Lung (tissue), 12 donors: ENCODE data around the gene CPZ. TPM values are rescaled to one million over a fixed set of nuclear protein-coding genes. Genes with fewer than 3 reads are reported as not detected.

Experiments
- ATAC-seq: fragments of 200-7000 bp; cut with Tn5 transposase; one replicate; pipeline ENCODE4 v1.9.1; 2020; ENCODE audit warnings: moderate number of reproducible peaks; ENCODE audit not compliant: insufficient read depth, low FRiP score
- DNase-seq, 3 donors: peaks; one replicate each; pipeline ENCODE4 v3.0.0-alpha.2; 2013 to 2017
- H3K27ac ChIP-seq, 2 donors: one replicate each; pipeline ENCODE4 v1.5.1; 2013; ENCODE audit warnings: mild to moderate bottlenecking in 2 of 2, moderate library complexity in 2 of 2, control low read depth in 1 of 2, inconsistent platforms in 1 of 2, low read depth in 1 of 2, low read length in 1 of 2
- H3K27me3 ChIP-seq, 3 donors: one replicate each; pipeline ENCODE4 v1.5.1; 2013; ENCODE audit warnings: low read length in 2 of 3; ENCODE audit not compliant: control insufficient read depth in 3 of 3, insufficient read depth in 3 of 3
- H3K36me3 ChIP-seq, 4 donors: one replicate each; pipeline ENCODE4 v1.5.1; 2013; ENCODE audit warnings: low read length in 4 of 4, mild to moderate bottlenecking in 1 of 4, moderate library complexity in 1 of 4; ENCODE audit not compliant: control insufficient read depth in 4 of 4, insufficient read depth in 4 of 4
- H3K4me1 ChIP-seq, 5 donors: one replicate each; pipeline ENCODE4 v1.5.1; 2013; ENCODE audit warnings: low read length in 5 of 5, mild to moderate bottlenecking in 2 of 5, moderate library complexity in 1 of 5; ENCODE audit not compliant: control insufficient read depth in 5 of 5, insufficient read depth in 5 of 5
- H3K4me3 ChIP-seq: one replicate; pipeline ENCODE4 v1.5.1; 2013; ENCODE audit warnings: mild to moderate bottlenecking, control low read depth, moderate library complexity
- H3K9ac ChIP-seq, 2 donors: one replicate each; pipeline ENCODE4 v1.5.1; 2013; ENCODE audit warnings: low read length in 2 of 2, control low read depth in 1 of 2; ENCODE audit not compliant: insufficient read depth in 1 of 2
- H3K9me3 ChIP-seq, 4 donors: one replicate each; pipeline ENCODE4 v1.5.1; 2013; ENCODE audit warnings: low read length in 3 of 4, mild to moderate bottlenecking in 1 of 4, moderate library complexity in 1 of 4; ENCODE audit not compliant: control insufficient read depth in 4 of 4, insufficient read depth in 3 of 4
- CTCF ChIP-seq: IDR thresholded peaks from 2 replicates; pipeline ENCODE4 v1.5.1; 2012; ENCODE audit warnings: mild to moderate bottlenecking; ENCODE audit errors: control extremely low read depth, extremely low read depth
- WGBS, 2 donors: extraction: QIAGEN DNeasy Blood & Tissue Kit; methylation state at CpG; one replicate each; pipeline ENCODE4 v1.1.7; 2013; 5-methylcytosine and 5-hydroxymethylcytosine counted together
- polyA plus RNA-seq, 2 donors: library from polyadenylated mRNA; stranded (reverse); fragments of 200-250 nt; gene quantifications; one replicate each; pipeline ENCODE4 v1.2.1, GENCODE V29; 2013
- total RNA-seq, 2 donors: library from RNA; depleted of rRNA in 1 of 2; stranded (reverse); fragments of >200 nt in 1 of 2; gene quantifications; one replicate each; pipeline ENCODE4 v1.2.1, GENCODE V29; 2014 to 2021
- donor health status: control.
- donor health status: control.
- donor health status: Bipolar disorder and iron deficiency.
- donor health status: healthy.
- donor health status: DM: yes; HTN: yes; CAD: no.

Gene CPZ
- total and polyA plus RNA-seq, 4 donors = 1.4 to 5.5 (median 2.7) TPM

GRCh38 chr4:8605289-8605688 lies 12.7 kb downstream of the CPZ start:
- no peak for TF ChIP-seq CTCF
- Histone ChIP-seq H3K27ac (no peak overlapping the region), H3K4me1 (no peaks in the 10 kb centered on the region), H3K9ac (no peak overlapping the region), H3K4me3 (no peak overlapping the region), H3K27me3 (peaks cover 0 to 12% (median 0%) of the 10 kb centered on the region in 3 donors), H3K9me3 (peaks cover 0 to 2% (median 0%) of the 10 kb centered on the region in 4 donors), H3K36me3 (no peaks in the 10 kb centered on the region)
- DNase-seq = no peak
- WGBS, 2 donors = 94 to 100% methylated on average over 1 of the region's 1 CpG
- ATAC-seq = no peak

GRCh38 chr4:8606476-8606875 lies 13.9 kb downstream of the CPZ start:
- H3K27me3 ChIP-seq = peaks cover 0 to 12% (median 0%) of the 10 kb centered on the region in 3 donors
- no peak overlapping the region for H3K27ac ChIP-seq
- H3K4me3 ChIP-seq = no peak overlapping the region
- 85 to 91% methylated on average over 26 of the region's 26 CpGs for WGBS, 2 donors
- H3K9me3 ChIP-seq = peaks cover 0 to 2% (median 0%) of the 10 kb centered on the region in 4 donors
- H3K36me3 ChIP-seq = no peaks in the 10 kb centered on the region
- H3K4me1 ChIP-seq = peaks cover 0 to under 1% (median 0%) of the 10 kb centered on the region in 5 donors
- H3K9ac ChIP-seq = no peak overlapping the region
- ATAC-seq (no peak), DNase-seq (no peak)
- TF ChIP-seq CTCF = no peak

GRCh38 chr4:8606966-8607365 lies 14.4 kb downstream of the CPZ start:
- 68 to 81% methylated on average over 10 of the region's 10 CpGs for WGBS, 2 donors
- no peak overlapping the region for H3K4me3 ChIP-seq
- peaks cover 0 to 2% (median 0%) of the 10 kb centered on the region in 5 donors for H3K4me1 ChIP-seq
- no peak overlapping the region for H3K9ac ChIP-seq
- no peaks in the 10 kb centered on the region for H3K36me3 ChIP-seq
- DNase-seq = no peak
- peaks cover 0 to 12% (median 0%) of the 10 kb centered on the region in 3 donors for H3K27me3 ChIP-seq
- ATAC-seq = no peak
- peaks cover 0 to 2% (median 0%) of the 10 kb centered on the region in 4 donors for H3K9me3 ChIP-seq
- no peak for TF ChIP-seq CTCF
- H3K27ac ChIP-seq = no peak overlapping the region
